NOMO-1 (cell line): ENCODE measurements around the gene DAD1.
"Not testable (repeated sequence)": the region's sequence is repeated elsewhere in the genome, so short reads cannot be mapped to it uniquely, and the experiment has no call there.

Experiments
- DNase-seq, 2 experiments: peaks; one replicate each; lab custom pipeline; 2025; ENCODE audit not compliant: unreplicated experiment in 2 of 2; lab: John Stamatoyannopoulos, UW

Gene DAD1

DNA sequence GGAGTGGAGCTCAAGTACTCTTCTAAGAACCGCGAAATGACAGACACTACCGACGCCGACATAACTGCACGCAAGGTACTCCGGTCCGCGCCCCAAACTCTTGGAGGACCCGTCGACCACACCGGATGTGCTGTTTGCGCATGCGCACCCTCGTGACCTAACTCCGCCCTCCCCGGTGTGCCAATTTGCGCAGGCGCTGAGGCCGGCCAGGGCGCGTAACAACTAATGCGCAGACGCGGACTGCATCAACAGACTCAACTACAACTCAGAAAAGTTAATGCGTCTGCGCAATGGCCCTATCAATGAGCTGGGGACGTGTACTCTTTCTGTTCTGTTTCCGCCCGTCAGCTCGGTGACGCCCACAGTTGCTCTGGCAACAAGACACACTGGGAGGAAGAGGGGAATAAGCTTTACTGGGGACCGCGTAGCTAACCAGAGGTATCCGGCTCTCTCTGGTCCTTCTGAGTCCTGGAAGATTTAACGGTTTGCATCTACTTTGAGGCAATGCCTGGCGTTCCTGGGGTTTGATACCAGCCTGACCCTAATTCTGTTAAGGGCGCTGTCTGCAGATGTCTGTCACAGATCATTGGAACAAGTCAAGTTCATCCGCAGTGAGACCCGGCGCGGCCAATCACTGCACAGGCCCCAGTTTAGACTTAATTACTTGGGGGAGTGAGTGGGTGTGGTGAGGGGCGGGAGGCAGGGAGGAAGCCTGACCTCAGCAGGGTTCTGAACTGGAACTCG is at the start of gene DAD1:
DAD1 (minus strand) TSS at position 129 of the 744 bp plus-strand sequence; CDS start at position 62, 67 bp downstream.
- peak; percentile 97 to 100 for DNase-seq

DNA sequence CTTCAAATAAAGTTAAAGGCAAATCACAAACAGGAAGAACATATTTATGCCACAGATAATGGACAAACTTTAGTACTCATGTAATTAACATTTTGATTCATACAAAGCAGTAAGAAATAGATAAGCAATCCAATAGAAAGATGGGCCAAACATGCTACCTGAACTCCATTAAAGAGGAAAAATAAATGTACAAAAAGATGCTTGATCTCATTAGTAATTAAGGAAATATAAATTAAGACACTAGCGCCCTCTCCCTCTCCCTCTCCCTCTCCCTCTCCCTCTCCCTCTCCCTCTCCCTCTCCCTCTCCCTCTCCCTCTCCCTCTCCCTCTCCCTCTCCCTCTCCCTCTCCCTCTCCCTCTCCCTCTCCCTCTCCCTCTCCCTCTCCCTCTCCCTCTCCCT is 47.0 kb upstream of the DAD1 start:
- DNase-seq, result not testable (repeated sequence)

DNA sequence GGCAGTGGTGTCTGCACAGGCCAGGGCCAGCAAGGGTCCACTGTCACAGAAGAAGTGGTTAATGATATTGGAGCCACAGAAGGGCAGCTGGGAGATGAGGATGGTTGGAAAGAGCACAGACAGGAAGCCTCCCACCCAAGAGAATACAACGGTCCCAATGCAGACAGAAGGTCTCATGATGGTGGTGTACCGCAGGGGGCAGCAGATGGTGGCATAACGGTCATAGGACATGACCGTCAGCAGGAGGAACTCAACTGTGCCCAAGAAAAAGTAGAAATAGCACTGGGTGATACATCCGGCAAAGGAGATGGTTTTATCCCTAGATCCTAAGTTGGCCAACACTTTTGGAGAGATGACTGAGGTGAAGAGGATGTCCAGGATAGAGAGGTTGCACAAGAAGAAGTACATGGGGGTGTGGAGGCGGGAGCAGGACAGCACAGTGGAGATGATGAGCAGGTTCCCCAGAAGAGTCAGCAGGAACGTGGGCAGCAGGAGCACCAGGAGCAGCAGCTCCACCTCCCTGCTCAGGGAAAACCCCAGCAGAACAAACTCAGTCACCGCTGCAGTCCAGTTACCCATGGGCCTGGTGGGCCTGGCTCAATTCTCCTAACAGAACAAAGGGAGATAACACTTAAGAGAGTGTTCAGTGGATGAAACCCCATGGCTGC is 45.3 kb upstream of the DAD1 start:
- no peak for DNase-seq

DNA sequence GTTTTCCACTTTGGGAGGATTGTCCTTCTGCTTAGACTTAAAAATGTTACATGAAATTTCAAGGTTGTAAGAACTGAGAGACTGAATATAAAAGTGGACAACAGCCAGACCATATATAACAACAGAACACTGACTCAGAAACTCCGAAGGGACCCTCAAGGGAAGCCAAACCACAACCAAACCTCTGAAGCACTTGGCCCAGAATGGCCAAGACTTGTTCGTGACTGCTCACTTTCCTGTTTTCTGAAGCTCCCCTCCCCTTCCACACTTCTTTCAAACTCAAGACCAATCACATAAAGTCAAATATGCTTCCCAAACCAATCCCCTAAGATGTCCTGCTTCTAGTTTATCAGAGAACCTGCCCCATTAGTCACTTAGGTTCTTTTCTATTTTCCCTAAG is 41.5 kb upstream of the DAD1 start:
- DNase-seq, result no peak

DNA sequence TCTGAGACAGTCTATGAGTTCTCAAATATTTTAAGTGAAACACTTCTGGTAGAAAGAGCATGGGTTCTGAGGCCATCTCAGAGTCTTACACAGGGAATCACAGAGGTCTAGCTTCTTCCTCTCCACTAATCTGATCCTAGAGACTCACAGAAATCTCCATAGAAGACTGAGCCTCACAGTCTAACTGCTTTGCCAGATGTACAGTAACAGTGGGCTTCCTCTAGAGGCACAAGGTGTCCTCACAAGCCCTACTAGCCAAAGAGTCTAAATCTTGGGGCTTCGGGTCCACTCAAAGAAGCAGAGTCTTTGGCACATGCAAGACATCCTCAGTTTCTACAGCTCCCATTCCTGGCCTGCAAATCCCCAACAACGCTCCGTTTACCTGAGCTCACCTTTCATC is 41.0 kb upstream of the DAD1 start:
- no peak for DNase-seq

DNA sequence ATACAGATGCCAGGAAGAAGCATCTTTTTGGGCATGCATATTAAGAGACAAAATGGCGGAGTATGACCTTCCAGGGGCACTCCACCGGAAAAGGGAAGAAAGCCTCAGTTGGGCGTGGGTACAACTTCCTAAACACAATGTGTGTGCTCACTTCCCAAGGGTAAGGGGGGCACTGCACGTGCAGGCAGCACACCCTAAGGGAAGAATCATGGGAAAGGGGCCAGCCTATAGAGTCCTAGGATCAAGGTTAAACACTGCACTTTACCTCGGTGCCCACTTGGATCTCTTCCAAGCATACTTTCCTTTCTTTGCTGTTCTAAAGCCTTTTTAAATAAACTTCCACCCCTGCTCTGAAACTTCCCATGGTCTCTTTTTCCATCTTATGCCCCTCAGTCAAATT is 40.3 kb upstream of the DAD1 start:
- DNase-seq, result no peak

DNA sequence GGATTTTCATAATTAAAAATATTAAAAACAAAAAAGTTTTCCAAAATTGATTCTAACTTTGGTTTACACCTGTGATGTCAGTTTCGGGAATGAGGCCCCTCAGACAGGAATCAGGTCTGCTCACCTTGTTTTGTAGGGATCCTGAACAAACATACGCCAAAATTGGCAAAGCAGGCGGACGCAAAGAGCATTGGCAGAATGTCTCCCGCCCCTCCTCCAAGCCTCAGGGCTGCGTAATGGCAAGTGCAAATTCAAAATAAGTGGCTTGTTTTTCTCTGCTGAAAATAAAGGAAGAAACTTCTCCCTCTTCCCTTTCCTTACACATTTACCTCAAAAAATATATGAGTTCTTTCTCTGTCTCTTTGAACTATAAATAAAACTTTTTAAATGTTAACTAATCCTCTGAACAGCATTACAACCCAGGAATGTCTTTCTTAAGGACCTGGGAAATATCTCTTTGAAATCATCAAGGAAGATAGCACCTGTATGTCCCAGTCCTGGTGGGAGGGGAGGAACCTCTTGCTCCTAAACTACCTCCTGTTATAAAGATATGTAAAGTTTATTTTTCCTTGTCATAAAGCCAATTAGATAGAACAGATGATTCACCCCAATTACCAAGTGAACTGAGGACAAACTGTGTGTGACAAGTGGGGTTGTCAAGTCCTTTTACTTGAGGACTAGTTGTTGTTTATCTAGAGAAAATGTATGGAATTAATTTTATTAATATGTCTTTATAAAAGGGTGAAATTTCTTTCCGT is 38.7 kb upstream of the DAD1 start:
- DNase-seq, result no peak

DNA sequence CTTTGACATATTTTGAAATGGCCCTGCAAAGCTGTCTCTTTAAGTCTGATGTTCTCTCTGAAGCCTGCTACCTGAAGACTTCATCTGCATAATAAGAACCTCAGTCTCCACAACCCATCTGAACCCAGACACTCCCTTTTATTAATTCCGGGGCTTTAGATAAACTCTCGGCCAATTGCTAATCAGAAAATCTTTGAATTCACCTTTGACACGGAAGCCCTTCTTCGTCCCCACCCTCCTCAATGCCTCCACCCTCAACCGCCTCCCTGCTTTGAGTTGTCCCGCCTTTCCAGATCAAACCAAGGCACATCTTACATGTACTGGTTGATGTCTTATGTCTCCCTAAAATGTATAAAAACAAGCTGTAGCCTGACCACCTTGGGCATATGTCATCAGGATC is 37.6 kb upstream of the DAD1 start:
- DNase-seq, result no peak

DNA sequence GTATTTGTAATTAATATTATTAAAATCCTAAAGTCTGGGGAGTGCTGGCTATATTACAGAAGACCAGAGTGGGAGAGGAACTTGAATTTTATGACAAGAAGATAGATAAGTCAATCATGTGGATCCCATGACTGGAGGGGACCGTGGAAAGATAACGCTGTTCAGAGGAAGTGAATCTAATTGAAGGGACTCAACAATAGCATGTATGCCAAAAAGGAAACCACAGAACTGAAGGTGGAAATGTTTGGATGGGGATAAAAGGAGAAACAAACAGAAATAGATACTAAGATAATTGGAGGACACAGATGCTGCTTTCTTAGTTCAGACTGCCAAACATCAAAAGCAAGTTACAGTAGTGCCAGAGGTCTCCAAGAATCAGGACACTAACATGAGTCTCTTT is 34.0 kb upstream of the DAD1 start:
- DNase-seq, result peak; percentile 9 to 75

DNA sequence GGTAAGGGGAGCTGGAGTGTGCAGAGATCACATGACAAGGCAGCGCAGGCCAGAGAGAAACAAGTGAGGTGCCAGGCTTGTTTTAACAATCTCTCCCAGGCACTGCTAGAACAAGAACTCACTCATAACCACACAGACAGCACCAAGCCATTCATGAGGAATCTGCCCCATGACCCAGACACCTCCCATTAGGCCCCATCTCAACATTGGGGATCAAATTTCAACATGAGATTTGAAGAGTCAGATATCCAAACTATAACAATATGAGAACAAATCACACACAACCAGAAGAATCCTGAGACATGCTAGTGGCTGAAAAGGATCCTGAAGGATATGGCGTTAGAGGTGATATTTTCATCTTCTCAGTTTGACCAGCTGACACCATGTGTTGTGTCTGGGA is 33.2 kb upstream of the DAD1 start:
- no peak for DNase-seq

DNA sequence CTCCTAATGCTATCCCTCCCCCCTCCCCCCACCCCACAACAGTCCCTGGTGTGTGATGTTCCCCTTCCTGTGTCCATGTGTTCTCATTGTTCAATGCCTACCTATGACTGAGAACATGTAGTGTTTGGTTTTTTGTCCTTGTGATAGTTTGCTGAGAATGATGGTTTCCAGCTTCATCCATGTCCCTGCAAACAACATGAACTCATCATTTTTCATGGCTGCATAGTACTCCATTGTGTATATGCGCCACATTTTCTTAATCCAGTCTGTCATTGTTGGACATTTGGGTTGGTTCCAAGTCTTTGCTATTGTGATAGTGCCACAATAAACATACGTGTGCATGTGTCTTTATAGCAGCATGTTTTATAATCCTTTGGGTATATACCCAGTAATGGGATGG is 26.7 kb upstream of the DAD1 start:
- DNase-seq, result not testable (repeated sequence)

DNA sequence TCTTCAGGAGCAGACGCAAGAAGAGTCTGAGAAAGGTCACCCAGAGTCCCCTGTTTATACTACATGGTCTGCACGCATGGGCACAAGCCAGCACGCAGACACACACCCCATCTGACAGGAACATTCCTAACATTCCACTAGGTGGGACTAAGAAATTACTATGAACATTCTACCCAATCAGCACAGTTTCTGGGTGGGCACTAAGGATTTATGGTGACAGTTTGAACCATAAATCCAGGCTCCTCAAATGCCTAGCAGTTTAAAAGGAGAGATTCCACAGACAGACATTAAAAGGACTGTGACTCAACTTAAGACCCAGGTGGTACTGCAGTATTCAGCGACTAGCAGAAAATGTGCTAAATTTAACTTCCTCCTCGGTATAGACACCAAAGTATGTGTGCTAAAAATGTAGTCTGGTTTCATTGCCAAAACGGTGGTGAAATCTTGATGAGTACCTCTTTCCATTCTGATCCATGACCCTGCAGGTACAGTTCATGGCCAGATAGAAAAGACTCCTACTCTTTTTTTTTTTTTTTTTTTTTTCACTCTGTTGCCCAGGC is 25.3 kb upstream of the DAD1 start:
- peak; percentile 26 to 57 for DNase-seq

DNA sequence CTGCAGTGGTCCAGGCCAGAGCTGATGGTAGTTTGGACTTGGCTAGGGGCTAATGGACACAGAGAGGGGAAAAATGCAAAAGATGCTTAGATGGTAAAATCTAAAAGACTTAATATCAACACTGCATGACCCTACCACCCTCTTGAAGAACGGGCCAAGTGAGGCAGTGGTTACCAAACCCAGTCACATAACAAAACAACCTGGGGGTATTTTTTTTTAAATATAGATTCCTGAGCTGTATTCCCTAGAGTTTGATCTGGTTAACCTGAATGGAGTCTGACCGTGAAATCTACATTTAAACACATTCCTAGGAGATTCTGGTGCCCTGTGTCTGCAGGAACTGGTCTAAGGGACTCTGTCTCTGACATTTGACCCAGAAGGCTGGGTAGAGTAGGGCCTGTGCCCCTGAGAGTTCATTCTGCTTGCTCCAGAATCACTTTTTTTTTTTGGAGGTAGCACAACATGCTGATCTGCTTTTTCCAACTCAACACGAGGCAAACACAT is 24.8 kb upstream of the DAD1 start:
- no peak for DNase-seq

DNA sequence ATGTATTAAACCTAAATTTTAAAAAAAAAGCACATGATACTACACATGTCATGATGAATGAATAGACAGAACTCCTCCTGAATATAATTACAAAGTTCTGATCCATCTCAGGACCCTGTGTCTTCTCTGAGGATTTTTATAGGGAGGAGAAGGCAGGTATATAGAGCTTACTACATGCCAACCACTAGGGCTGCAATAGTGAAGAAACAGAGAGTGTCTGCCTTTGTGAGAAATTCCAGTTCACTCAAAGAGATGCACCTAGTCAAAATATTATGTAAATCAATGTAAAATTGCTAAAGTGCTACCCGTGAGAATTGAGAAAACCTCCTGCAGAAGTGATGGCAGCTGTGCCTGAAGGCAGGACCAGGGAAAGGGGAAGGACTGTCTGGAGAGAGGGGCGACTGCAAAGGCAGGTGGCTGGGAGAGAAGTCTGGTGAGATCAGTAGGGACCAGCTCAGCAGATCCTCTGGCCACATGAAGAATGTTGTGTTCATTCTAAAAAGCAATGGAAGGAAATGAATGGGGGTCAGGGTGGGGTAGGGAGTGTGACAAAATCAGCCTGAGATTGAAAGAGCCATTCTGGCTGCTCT is 24.2 kb upstream of the DAD1 start:
- DNase-seq, result no peak

DNA sequence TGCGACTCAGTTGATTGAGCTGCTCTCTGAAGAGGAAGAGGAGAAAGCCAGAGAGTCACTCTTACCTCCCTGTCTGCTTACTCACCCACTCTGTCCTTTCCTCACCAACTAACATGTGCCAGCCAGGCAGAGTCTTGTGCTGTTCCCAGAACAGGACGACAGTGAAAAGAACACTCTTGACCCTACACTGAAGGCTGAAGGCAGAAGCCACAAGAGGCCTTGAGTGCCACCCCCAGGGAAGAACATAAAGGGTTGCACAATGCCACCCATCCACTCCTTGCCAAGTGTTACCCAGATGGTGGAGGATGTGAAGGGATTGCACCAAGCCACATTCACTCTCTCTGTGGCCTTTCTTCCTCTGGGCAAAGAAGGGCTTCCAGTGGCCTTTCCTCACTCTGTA is 21.9 kb upstream of the DAD1 start:
- DNase-seq, result no peak

DNA sequence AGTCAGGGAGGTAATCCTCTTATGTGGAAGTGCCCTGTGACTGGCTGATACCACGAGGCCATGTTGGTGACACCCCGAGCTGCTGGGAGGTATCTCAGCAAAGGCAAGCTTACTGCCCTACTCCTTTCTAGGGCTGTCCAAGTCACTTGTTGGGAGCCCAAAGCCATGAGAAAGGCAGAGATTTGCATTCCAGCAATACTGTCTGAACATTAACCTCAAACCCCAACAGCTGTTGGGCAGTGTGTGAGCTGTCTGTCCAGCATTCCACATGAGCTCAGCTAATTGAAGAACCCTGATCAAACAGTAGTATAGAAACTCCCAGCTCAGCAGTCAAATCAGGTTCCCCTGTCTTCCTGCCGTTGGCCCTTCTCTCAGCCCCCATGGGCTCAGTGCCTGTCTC is 18.3 kb upstream of the DAD1 start:
- DNase-seq, result no peak

DNA sequence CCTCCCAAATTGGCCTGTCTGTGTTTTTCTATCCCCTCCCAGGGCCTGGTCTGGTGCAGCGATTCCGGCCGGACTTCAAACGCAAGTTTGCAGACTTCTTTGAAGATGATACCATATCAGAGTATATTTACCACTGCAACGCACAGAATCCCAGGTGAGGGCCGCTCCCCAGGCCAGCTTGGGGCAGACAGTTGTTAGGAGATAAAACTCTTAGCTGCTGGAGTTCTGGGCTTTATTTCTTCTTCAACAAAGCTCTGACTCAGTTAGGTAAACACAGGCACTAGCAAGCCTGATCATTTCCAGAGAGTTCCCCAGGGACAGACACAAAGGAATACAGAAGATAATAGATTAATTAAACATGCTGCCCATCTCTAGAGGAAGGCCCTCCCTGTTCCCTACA is 17.4 kb upstream of the DAD1 start:
- DNase-seq, result no peak

DNA sequence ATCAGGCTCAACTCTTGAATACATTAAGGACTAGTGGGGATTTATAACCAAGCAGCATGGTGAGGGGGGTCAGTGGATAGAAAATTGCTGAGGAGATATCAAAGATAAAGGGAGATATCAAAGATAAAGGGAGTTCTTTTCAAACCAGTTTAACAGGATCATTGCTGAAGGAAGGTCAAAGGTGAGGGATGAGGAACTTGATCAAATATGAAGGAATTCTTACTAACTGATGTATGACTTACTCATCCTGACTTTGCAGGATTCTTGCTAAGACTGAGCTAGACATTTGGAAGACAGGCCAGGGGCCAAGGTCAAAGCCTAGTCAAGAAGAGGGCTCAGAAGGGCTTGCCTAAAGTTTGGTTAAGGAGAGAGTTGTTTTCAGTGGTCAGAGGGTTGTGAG is 13.8 kb upstream of the DAD1 start:
- no peak for DNase-seq

DNA sequence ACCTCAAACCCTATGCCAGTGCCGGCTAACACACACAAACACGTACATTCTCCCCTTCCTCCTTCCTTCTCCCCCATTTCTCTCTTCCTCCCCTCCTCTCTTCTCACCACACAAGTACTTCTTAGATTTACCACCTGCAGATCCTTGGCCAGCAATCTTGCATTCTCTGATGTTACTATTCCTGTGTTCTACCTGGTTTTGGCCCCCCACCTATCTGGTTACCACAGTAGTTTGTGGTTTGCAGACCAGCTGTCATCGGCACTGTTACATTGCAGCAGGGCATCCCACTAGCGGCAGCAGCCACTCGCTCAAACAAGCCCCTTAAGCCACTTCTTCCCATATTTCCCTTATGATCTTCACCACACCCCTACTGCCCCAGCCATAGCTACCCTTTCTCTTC is 13.0 kb upstream of the DAD1 start:
- no peak for DNase-seq

DNA sequence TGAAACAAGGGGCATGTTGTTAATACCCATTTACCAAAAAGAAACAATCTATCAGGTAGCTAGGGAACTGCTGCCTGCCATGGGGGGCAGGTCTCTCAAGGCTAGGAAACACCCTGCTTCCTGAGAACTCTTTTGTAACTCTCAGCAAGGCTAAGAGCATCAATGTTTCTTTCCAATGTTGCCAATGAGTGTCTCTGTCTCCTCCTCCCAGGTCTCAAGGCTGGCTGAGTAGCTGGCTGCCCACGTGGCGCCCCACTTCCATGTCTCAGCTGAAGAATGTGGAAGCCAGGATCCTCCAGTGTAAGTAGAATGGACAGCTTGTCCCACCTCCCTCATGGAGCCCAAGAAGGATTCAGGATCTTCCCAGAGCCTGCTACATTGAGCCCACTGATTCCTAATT is 12.4 kb upstream of the DAD1 start:
- DNase-seq, result no peak

DNA sequence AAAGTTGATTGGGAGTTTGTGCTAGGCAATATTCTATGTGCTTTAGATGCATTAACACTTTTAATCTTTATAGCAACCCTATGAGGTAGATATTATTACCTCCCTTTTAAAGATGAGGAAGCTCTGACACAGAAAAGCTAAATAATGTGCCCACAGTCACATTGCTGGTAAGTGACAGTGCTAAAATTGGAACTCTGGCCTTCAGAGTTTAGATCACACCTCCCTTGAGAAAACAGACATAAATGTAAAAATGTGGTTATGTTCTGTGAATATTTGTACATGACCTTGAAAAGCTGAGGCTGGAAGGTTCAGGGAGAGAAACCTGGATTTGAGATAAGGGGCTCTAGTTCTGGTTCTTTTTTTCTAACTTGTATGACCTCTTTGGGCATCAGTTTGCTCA is 11.0 kb upstream of the DAD1 start:
- DNase-seq, result peak in 1 of 2 experiments; percentile 7
